NCI-H2196 (cell line): Measurements from ENCODE around the gene SLC39A6.

Source experiments
- DNase-seq: peaks from one replicate; lab custom pipeline; 2025; ENCODE audit not compliant: unreplicated experiment; lab: John Stamatoyannopoulos, UW

Gene SLC39A6

GRCh38 chr18:36064027-36064808 lies 64.9 kb downstream of the SLC39A6 start:
- DNase-seq, result no peak

GRCh38 chr18:36058674-36059073 lies 70.5 kb downstream of the SLC39A6 start:
- no peak for DNase-seq
